ENCODE measurements around the gene NAA40.
"Not testable (repeated sequence)": the region's sequence is repeated elsewhere in the genome, so short reads cannot be mapped to it uniquely, and the experiment has no call there.

The NAA40 gene

DNA sequence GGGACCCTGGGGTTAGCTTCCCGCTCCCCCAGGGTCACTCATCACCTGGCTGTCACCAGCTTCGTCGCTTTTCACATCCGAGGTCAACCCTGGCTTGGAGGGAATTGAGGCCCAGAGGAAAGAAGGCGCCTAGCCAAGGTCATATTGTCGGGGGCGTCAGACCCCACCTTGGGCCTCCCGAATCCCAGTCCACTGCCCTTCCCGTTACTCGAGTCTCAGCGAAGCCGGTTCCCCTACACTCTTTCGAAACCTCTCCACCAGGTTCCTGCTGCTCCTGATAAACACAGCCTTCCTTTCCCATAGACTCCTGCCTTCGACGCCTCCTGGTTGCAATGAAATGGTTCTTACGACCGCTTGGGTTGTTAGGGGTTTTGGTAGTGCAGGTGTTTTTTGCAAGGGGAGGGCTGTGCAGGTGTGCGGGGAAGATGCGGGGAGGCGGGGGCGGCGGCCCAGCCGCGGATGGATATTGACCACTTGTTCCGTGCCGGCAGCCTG lies 642 bp downstream of the NAA40 start:
- DNase-seq (ENCODE audit: low read depth): peak; percentile 44

DNA sequence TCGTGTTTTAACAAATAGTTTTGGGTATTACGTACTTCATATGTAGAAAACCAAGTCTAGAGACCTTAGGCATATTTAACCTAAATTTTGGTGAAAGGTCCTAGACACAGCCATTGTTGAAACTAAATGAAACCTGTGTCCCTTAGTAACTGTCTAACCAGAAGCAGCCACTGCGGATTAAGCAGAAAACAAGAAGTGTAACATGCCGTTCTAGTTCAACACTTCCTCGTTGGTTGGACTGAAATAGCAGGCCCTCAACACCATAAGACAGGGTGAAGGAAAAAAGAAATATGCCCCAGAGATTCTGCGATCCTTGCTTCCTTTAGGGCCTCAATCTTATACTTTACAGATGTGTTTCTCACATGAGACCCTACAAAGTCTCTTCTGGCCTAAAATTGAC lies 2.0 kb downstream of the NAA40 start:
- DNase-seq (ENCODE audit: low read depth): no peak

GRCh38 chr11:63941901-63942300 lies 3.1 kb downstream of the NAA40 start:
- no peak for DNase-seq (ENCODE audit: low read depth)

DNA sequence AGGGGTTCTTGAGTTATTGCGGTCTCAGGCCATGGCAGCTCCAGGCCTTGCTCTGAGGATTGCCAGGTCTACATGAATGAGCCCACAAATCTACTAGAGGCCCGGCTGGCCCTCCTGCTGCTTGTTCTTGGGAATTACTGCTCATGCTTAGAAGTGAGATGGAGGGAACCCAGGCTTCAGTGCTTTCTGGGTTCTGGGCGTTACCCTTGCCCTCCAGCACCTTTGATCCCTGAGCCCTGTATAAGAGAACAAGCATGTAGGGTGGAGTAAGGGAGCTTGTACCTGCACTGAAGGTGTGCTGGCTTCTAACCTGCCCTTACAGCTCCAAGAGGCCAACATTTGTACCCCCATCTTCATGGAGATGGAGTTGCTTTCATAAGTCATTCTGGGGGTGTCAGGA lies 4.0 kb downstream of the NAA40 start:
- DNase-seq (ENCODE audit: low read depth): no peak

DNA sequence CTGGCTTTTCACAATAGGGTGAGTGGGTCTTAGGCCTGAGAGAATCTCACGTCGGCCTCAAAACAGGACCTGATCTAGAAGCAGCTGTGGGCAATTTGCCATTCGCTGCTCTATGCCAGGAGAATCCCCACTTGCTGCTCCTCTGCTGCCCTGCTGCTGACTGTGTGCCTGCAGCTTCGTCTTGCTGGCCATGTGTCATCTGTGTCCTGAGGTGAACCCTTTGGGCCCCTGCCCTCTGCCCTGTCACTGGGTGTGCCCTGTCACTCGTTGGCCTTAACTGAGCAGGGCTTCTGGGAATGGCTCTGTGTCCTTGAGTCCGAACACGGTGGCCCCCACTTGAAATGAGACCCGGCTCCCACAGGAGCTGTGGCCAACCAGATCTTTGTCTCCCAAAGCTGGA lies 6.2 kb downstream of the NAA40 start:
- DNase-seq (ENCODE audit: low read depth): no peak

GRCh38 chr11:63945477-63946163 lies 6.8 kb downstream of the NAA40 start:
- DNase-seq (ENCODE audit: low read depth): peak; percentile 67

- DNase-seq (ENCODE audit: low read depth): no peak
Measured at GRCh38 chr11:63951779-63952536, 13.2 kb downstream of the NAA40 start.

GRCh38 chr11:63952570-63952969 lies 13.8 kb downstream of the NAA40 start:
- no peak for DNase-seq (ENCODE audit: low read depth)

DNA sequence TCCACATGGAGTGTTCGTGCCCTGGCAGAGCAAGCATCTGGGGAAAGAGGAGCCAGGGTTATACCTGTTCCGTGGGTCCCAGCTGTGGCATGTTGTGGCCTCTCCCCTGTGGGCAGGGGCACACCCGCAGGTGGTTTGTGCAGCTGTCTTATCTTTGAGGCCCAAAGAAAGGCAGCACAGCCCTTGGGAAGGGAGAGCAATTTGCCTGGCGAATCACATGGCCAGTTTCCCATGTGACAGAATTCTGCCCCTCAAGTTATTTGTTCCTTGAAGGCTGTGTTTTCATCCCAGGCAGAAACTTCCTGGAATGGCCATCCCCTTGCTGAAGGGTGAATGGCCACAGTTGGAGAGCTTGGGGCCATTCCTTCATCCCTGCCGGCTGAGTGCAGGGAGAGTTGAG lies 19.2 kb downstream of the NAA40 start:
- DNase-seq (ENCODE audit: low read depth): no peak

DNA sequence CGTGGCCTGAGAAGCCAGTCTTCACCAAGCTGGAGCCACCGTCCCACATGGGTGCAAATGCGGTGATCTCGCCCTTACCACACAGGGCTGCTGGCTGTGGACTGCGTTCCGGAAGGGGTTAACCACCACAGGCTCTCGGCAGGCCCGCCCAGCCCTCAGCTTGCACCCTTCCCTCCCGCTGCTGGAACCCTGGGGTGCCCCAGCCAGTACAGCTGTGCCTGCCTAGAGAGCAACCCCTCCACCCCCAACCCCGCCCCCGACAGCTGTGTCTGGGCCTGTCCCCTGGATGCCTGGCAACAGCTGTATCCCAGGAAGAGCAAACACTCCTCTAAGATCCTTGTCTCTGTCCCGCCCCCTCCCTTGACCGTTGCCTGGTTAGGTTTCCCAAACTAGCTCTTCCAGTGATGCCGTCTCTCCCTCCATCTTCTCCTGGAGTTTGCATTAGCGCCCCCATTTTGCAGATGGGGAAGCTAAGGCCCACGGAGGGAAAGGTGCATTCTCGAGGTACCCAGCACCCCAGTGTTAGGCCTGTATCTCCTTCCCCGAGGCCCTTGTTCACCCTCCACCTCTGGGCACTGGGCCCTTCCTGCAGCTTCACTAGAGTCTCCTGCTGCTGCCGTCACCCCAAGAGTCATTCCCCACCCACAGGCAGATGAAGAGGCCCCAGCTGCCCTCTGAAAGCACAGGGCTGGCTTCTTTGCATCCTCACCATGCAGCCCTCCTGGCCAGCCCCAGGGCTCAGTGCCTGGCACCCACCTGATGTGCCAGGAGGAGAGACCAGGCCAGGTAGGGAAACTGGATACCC lies 23.0 kb downstream of the NAA40 start:
- no peak for DNase-seq (ENCODE audit: low read depth)

GRCh38 chr11:63963895-63964294 lies 25.1 kb downstream of the NAA40 start:
- DNase-seq (ENCODE audit: low read depth): not testable (repeated sequence)

DNA sequence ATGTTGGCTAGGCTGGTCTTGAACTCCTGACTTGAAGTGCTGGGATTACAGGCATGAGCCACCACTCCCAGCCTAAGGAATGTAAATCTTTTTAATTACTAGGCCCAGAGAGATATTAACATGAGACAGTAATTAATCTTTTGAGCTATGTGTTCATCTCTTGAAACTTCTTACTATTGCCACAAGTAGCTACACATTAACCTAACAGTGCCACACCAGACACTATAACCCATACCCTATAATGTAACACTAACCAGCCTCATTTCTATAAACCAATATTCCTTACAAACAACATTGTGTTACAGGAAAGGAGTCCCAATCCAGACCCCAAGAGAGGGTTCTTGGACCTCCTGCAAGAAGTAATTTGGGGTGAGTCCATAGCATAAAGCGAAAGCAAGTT lies 27.6 kb downstream of the NAA40 start:
- DNase-seq (ENCODE audit: low read depth): no peak

DNA sequence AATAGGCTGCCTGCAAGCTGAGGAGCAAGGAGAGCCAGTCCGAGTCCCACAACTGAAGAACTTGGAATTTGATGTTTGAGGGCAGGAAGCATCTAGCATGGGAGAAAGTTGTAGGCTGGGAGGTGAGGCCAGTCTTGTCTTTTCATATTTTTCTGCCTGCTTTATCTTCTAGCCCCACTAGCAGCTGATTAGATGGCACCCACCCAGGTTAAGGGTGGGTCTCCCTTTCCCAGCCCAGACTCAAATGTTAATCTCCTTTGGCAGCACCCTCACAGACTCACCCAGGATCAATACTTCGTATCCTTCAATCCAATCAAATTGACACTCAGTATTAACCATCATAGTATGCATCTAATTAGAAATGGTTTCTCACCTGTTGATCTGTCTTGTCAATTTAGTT lies 30.7 kb downstream of the NAA40 start:
- DNase-seq (ENCODE audit: low read depth): no peak

DNA sequence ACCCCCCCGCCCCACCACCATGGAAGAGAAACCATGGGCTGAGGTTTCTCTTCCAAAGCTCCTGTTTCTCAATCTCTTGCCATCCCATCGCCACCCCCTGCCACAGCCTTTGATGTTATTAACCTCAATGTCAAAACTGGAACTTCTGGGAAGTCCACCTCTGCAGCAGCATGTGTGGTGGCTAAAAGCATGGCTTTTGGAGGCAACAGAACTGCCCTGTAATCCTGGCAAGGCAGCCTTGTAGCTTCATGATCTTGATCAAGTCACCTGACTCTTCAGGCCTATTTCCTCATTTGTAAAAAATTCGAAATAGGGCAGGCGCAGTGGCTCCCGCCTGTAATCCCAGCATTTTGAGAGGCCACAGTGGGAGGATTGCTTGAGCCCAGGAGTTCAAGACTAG lies 32.1 kb downstream of the NAA40 start:
- no peak for DNase-seq (ENCODE audit: low read depth)

- DNase-seq (ENCODE audit: low read depth): not testable (repeated sequence)
Measured at GRCh38 chr11:63973912-63974258, 35.1 kb downstream of the NAA40 start.

DNA sequence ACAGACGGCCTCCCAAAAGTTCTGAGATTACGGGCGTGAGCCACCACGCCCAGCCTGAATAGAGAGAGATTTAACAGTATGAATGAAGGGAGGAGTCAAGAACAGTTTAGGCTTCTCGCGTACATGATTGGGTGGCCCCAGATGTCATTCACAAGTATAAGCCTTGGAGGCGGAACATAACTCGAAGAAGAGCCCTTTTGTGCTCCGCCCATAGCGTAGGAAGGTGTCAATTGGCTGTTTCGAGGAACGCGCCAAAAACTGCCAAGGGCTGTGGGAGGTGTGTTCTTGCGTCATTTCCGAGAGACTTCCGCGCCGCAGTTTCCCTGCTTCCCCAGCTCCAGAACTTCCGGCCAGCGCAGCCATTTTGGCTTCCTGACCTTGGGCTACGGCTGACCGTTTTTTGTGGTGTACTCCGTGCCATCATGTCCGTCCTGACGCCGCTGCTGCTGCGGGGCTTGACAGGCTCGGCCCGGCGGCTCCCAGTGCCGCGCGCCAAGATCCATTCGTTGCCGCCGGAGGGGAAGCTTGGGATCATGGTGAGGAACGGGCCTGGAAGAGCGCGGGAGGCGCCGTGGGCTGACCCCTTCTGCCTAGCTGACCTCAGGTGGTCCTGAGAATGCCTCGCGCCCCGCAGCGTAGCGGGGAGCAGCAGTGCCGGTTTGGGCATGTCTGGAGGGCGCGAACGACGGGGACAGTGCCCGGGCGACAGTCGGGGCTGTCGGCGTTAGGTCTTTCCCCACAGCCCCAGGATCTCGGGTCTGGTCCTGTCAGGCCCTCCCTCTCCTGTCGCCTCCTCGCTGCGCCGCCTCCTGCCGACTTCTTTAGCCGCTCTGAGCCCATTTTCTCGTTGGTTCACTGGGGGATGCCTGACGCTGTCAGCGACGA lies 35.7 kb downstream of the NAA40 start, which contains the start of gene COX8A:
COX8A (plus strand) TSS at position 362 of the 885 bp plus-strand sequence; CDS start at position 423, 61 bp downstream.
- DNase-seq (ENCODE audit: low read depth): peak; percentile 100

DNA sequence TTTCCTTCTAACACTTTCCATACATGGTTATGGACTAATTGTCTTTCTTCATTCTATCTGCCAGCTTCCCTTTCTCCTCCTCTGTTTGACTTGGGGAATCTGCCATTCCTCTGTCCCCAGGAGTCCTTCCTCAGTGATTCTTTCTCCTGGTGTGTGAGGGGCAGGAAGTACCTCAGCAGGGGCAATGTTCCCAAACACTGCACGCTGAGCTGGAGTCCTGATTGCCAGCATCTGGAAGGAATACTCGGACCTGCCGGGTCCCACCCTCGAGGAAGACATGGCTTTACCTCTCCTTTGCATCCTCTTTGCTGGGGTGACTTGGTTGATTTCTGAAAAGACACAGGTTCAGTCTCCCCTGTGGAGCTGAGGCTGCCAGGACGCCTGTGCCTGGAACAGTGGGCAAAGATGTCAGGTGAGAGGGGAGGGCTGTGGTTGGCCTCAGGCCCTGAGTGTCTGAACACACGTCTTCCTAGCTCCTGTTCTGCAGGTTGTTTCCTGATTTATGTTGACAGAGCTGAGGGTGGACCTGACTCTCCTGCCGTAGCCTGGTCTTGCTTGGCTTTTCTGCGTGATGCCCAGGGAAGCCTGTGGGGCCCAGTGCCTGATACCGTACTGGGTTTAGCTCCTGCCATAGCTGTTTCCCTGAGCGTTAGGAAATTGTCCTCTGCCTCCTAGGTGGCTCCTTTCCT lies 39.9 kb downstream of the NAA40 start:
- DNase-seq (ENCODE audit: low read depth): no peak

DNA sequence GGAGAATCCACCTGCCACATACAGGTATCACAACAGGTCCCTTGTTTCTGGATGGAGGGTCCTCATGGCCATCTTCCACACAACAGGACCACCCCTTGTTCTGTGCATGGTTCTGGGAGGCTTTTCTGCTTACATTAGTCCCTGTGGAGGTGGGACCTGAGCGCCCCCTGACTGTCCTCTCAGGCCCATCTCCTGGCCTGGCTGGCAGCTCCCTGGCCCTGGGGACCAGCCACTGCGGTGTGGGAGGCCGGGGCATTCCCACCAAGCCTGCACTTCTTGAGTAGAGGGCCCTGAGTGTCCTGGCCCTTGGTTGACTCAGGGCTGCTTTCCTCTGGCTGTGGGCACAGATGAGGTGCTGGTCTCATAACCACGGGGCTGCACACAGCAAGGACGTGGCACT lies 40.6 kb downstream of the NAA40 start:
- DNase-seq (ENCODE audit: low read depth): no peak

DNA sequence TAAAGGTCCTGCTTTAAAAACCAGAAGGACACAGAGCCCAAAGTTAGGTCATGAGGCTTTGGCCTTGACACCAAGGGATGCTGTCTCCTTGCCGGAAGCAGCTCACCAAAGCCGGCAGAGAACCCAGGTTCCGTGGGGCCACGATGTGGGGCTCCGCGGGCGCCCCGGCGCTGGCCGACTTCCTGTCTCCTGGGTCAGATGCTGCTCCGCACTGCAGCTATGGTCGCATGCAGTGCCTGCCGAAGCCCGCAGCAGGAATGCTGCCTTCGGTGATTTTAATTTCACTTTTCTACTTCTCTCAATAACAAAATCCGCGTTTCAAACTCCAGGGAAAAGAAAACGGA lies 47.0 kb downstream of the NAA40 start:
- DNase-seq (ENCODE audit: low read depth): no peak

DNA sequence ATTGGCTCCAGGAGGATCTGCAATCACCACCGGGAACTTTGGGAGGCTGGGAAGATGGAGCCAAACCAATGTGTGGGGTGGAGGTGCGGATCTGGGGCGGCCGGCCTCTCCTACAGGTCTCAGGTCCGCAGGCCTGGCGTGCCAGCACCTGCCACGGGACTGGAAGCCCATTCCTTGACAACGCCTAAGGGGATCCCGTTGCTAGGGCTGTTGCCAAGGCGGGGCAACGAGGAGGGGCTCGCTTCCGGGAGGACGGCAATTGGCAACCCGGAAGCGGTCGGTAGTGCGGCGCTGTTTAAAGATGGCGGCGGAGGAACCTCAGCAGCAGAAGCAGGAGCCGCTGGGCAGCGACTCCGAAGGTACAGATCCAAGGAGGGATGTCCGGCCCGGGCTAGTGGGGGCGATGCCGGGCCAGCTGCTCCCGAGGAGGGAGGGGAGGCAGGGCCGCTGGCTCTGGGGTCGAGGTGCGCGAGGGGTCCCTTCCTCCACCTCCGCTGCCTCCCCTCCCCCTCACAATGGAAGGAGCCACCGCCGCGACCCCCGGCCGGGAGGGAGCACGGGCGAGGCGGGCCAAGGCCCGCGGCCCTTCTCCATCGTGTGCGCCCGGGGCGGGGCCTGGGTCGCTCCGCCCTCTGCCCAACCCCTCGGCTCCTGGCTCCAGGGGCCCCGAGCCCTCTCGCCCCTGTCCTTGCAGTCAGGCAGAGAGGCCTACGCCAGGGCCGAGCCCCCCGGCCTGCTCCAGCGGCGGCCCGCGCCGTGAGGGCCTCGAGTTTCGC lies 47.5 kb downstream of the NAA40 start, which contains the start of gene OTUB1:
OTUB1 (plus strand) TSS at position 283 of the 776 bp plus-strand sequence; CDS start at position 302, 19 bp downstream.
- peak; percentile 88 for DNase-seq (ENCODE audit: low read depth)

Measured in iris pigment epithelial cell (primary cell).